NCI-H748 (cell line): ENCODE measurements around the gene ANKRD44.
"Not testable (repeated sequence)": the region's sequence is repeated elsewhere in the genome, so short reads cannot be mapped to it uniquely, and the experiment has no call there.

Experiments
- DNase-seq: peaks from one replicate; lab custom pipeline; 2025; ENCODE audit not compliant: unreplicated experiment; lab: John Stamatoyannopoulos, UW

The ANKRD44 gene

GRCh38 chr2:197310271-197310985, at the start of gene ANKRD44:
Gene ANKRD44, minus strand, starts transcription at chr2:197310780. Its CDS starts 176 bp downstream, at chr2:197310604.
- DNase-seq = peak; percentile 90

- no peak for DNase-seq
Observed at GRCh38 chr2:197359859-197360258, 49.3 kb upstream of the ANKRD44 start.

GRCh38 chr2:197358931-197359330, 48.4 kb upstream of the ANKRD44 start:
- DNase-seq = no peak

GRCh38 chr2:197357986-197358385, 47.4 kb upstream of the ANKRD44 start:
- DNase-seq = no peak

- DNase-seq = no peak
Observed at GRCh38 chr2:197356136-197356535, 45.6 kb upstream of the ANKRD44 start.

- no peak for DNase-seq
Observed at GRCh38 chr2:197354169-197354558, 43.6 kb upstream of the ANKRD44 start.

GRCh38 chr2:197353393-197354168, 43.0 kb upstream of the ANKRD44 start:
- DNase-seq = no peak

GRCh38 chr2:197349699-197350098, 39.1 kb upstream of the ANKRD44 start:
- DNase-seq = no peak

GRCh38 chr2:197348721-197349360, 38.3 kb upstream of the ANKRD44 start:
- DNase-seq = no peak

- no peak for DNase-seq
Observed at GRCh38 chr2:197345846-197346370, 35.3 kb upstream of the ANKRD44 start.

- not testable (repeated sequence) for DNase-seq
Observed at GRCh38 chr2:197343968-197344367, 33.4 kb upstream of the ANKRD44 start.

GRCh38 chr2:197340591-197340990, 30.0 kb upstream of the ANKRD44 start:
- DNase-seq = no peak

- peak; percentile 34 for DNase-seq
Observed at GRCh38 chr2:197339496-197340220, 29.1 kb upstream of the ANKRD44 start.

- DNase-seq = no peak
Observed at GRCh38 chr2:197339016-197339415, 28.4 kb upstream of the ANKRD44 start.

GRCh38 chr2:197332641-197333040, 22.1 kb upstream of the ANKRD44 start:
- no peak for DNase-seq

GRCh38 chr2:197328461-197328860, 17.9 kb upstream of the ANKRD44 start:
- DNase-seq = no peak

- no peak for DNase-seq
Observed at GRCh38 chr2:197327472-197328098, 17.0 kb upstream of the ANKRD44 start.

GRCh38 chr2:197327073-197327471, 16.5 kb upstream of the ANKRD44 start:
- DNase-seq = no peak

GRCh38 chr2:197324801-197325200, 14.2 kb upstream of the ANKRD44 start:
- no peak for DNase-seq
